ENCODE results near the gene HM13.

Gene HM13

GRCh38 chr20:31484001-31484400 lies 30.2 kb upstream of the HM13 start:
- TF ChIP-seq GABPA (IDR thresholded peaks at IDR 0.05; ENCODE audit: low read depth) (no peak), REST (IDR thresholded peaks at IDR 0.05; ENCODE audit: insufficient replicate concordance, low read depth) (no peak), POLR2AphosphoS5 (IDR thresholded peaks at IDR 0.05; ENCODE audit: low read depth) (no peak), SPI1 (IDR thresholded peaks at IDR 0.05; ENCODE audit: borderline replicate concordance, low read depth) (no peak), CTCF (IDR thresholded peaks at IDR 0.05; ENCODE audit: insufficient read depth, low read length) (no peak)
- no peaks in the 10 kb centered on the region for H3K27me3 ChIP-seq (ENCODE audit: insufficient read depth, poor library complexity, severe bottlenecking)
- H3K4me3 ChIP-seq (replicated peaks; ENCODE audit: insufficient read depth, low read length) = no peak overlapping the region
- DNase-seq (ENCODE audit: low read depth in 1 of 2, low spot score in 1 of 2) = no peak
- H3K27ac ChIP-seq (replicated peaks) = no peak overlapping the region

GRCh38 chr20:31485450-31486339 lies 28.5 kb upstream of the HM13 start:
- H3K27me3 ChIP-seq (ENCODE audit: insufficient read depth, poor library complexity, severe bottlenecking) = no peaks in the 10 kb centered on the region
- no peak overlapping the region for H3K4me3 ChIP-seq (replicated peaks; ENCODE audit: insufficient read depth, low read length)
- H3K27ac ChIP-seq (replicated peaks) = no peak overlapping the region
- TF ChIP-seq REST (IDR thresholded peaks at IDR 0.05; ENCODE audit: insufficient replicate concordance, low read depth) (no peak), GABPA (IDR thresholded peaks at IDR 0.05; ENCODE audit: low read depth) (no peak), POLR2AphosphoS5 (IDR thresholded peaks at IDR 0.05; ENCODE audit: low read depth) (peak; percentile 69; the same call in 1 of the 2 replicates), SPI1 (IDR thresholded peaks at IDR 0.05; ENCODE audit: borderline replicate concordance, low read depth) (no peak)
- DNase-seq (ENCODE audit: low read depth in 1 of 2, low spot score in 1 of 2) = peak; percentile 33 to 38

DNA sequence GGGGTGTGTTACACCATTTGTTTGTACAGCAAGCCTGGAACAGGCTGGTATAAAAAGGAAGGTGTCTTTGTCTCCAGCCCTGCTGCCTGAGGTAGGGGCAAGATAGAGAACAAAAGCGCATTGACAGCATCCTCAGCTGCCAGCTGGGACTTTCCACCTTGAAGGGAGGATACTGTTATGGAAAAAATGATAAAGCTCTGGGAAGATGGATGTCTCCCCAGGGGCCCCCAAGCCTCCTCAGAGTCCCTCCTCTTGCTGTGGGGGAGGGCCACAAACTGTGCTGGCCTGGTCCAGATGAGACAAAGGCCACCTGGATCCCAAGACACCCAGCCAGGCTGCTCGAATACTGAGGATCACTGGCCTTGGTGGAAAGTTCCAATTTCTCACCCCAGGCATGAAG lies 26.1 kb upstream of the HM13 start:
- H3K27ac ChIP-seq (replicated peaks) = no peak overlapping the region
- no peak overlapping the region for H3K4me3 ChIP-seq (replicated peaks; ENCODE audit: insufficient read depth, low read length)
- no peaks in the 10 kb centered on the region for H3K27me3 ChIP-seq (ENCODE audit: insufficient read depth, poor library complexity, severe bottlenecking)
- no peak for DNase-seq (ENCODE audit: low read depth in 1 of 2, low spot score in 1 of 2)
- no peak for TF ChIP-seq SPI1 (IDR thresholded peaks at IDR 0.05; ENCODE audit: borderline replicate concordance, low read depth)
- TF ChIP-seq REST (IDR thresholded peaks at IDR 0.05; ENCODE audit: insufficient replicate concordance, low read depth) = no peak
- no peak for TF ChIP-seq GABPA (IDR thresholded peaks at IDR 0.05; ENCODE audit: low read depth)
- no peak for TF ChIP-seq POLR2AphosphoS5 (IDR thresholded peaks at IDR 0.05; ENCODE audit: low read depth)
- TF ChIP-seq CTCF (IDR thresholded peaks at IDR 0.05; ENCODE audit: insufficient read depth, low read length) = no peak

Measured in HL-60 (cell line).